GM19324 (cell line): ENCODE results near the gene TACR1.
"Not testable (repeated sequence)": the region's sequence is repeated elsewhere in the genome, so short reads cannot be mapped to it uniquely, and the experiment has no call there.

Source experiments
- ATAC-seq: cut with Tn5 transposase; IDR thresholded peaks from one replicate; pipeline ENCODE4 v1.9.1; 2021; ENCODE audit warnings: mild to moderate bottlenecking, moderate library complexity; ENCODE audit not compliant: unreplicated experiment, low FRiP score

Gene TACR1

DNA sequence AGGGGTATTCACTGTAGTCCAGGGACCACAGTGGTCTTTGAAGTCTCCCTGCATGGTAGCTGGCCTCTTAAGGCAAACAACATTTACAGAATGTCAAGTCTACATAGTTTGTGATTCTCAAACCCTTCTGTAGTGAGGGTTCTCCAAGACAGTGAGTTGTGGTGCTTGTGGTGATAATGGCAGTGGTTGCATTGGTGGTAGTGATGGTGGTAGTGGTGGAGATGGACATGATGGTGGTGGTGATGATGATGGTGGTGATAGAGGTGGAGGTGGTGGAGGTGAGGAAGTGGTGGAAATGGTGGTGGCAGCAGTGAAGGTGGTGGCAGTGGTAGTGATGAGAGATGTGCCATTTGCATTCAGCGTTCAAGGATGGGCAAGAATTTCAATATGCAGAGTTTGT lies 104.9 kb downstream of the TACR1 start:
- ATAC-seq, result no peak

DNA sequence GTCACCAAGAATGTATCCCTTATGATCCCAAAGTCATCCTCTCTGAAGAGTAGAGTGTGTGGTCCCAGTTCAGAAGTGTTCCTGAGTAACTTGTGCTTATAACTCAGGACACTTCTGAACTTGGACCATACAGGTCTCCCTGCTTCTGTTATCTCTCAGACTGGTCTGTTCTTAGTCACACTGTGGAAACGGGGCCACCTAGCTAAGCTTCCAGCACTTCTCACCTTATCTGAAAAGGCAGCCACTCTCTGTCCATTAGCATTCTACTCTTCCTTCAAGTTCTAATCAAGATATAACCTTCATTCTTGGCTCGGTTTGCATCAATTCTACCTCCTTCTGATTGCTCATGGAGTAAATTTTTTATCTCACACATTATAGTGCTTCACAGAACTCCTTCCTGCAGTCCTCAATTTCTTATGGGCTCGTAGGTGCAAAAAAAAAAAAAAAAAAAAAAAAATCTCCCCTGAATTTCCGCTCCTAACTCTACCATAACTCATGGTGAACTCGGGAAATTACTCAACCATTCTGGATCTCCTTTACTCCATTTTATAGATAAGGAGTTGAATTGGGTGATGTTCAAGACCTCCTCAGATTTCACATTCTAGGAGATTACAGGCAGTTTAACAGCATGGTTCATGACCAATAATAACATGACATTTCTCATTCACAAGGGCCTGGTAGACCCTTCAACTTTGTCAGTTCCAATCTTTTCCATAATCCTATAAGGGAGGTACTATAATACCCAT lies 108.4 kb downstream of the TACR1 start:
- ATAC-seq, result no peak

DNA sequence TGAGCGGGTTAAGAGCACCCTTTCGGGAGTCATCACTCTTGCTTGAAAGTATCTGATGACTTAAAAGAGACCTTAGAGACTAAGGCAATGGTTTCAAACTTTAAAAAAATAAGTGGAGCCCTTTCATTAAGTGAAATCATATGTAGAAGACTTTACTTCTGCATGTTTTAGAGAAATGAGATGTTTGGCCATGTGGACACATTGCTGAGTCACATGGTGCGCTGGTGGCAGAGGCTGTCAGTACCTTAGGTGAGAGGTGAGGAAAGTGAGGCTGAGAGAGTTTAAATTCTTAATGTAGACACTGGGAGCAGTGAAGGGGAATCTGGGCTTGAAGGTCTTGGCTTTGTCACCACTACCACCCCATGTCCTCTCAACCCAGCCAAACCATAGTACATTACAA lies 109.8 kb downstream of the TACR1 start:
- ATAC-seq, result no peak

DNA sequence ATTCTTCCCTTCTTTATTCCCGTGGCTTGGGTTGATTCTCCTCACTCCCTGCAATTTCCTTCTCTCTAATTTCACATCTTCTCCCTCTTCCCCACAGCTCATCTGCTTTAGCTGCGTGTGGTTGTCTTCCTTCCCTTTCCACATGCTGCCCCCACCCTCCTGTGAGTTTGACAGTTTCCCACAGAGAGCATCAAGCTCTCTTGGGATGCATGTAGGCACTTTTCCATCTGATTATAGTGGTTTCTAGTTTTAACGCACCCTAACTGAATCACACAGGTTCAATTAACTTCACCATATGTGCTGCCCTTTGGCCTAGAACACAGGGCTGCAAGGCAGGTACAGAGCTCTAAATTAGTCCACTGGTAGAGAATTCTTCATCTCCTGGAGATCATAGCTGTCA lies 110.5 kb downstream of the TACR1 start:
- no peak for ATAC-seq

DNA sequence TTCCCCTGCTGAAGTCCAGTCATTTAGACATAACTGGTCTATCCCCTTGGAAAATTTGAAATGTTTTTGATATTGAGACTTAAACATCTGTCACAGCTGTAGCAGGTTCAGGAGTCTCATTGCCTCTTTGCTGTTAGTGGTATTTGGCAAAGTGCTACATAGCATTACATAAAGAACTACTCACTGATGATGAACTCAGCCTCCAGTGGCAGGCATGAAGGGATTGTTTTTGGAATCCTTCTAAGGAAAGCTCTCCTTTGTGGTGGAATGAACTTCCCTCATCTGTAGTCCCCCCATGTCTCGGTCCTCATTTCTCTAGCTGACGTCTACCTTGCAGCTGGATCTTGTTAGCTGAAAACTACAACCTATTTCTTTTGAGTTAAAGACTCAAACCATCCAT lies 111.6 kb downstream of the TACR1 start:
- no peak for ATAC-seq

DNA sequence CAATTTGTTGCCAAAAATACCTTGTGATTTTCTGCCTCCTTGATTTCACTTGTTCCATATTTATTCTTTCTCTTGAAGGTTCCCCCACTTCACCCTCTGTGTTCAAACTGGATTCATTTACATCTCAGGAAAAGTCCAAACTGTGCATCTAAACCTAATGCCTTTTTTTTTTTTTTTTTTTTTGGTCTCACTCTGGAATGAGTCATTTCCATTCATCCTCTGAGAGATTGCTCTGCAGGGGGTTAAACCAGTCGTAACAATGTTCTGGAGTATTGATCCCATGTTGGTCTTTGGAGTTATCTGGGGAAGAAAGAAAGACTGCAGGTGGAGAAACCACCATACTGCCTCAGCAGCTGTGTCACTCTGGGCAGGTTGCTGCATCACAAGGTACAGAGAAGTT lies 119.7 kb downstream of the TACR1 start:
- no peak for ATAC-seq

DNA sequence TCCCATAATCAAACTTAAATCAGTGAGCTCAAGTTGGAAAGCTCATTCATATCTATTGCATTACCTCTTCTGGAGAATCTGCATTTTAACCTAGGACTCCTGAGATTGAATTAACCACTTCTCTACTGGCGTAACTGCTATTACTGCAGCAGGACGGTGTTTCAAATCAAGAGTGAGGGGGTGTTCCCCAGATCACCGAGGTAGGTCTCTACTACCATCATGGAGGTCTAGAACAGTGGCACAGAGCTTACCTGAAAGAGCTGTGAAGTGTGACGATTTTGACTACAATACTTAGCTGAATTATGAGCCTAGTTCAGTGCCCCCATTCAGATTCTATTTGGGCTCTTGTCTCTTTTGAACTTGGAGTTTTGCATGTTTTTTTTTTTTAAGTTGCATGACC lies 121.4 kb downstream of the TACR1 start:
- ATAC-seq, result no peak

DNA sequence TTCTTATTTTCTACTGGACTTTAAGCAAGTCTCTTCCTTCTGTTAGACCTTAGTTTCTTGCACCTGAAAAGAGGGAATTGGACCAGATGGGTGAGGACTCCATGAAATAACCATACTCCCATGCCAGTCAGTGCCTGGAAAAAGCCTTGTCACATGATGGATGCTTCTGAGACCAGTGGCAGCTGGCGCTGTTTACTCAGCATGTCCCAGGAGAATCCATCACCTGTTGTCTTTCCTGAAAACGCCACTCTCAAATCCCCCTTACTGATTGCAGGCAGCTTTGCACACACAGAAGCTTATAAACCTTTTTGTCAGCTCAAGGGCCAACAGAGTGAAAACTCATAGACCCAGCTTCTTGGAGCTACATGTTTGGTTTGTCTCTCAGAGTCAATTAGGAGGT lies 123.2 kb downstream of the TACR1 start:
- no peak for ATAC-seq

DNA sequence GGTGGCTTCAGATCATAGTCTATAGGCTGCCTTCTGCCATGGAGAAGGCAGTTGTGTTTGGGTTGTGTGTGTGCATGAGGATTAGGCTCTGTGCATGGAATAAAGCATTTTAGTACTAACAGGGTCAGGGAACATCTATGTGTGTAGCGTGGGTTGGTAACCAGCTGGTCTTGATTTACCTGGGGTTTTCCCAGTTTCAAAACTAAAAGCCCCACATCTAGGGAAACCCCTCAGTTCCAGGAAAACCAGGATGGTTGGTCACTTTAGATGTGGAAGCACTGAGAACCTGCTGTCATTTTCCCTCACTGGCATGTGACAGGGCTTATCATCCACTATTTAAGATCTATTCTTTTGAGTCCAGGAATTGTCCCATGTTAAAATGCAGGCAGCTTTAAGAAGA lies 124.6 kb downstream of the TACR1 start:
- no peak for ATAC-seq

DNA sequence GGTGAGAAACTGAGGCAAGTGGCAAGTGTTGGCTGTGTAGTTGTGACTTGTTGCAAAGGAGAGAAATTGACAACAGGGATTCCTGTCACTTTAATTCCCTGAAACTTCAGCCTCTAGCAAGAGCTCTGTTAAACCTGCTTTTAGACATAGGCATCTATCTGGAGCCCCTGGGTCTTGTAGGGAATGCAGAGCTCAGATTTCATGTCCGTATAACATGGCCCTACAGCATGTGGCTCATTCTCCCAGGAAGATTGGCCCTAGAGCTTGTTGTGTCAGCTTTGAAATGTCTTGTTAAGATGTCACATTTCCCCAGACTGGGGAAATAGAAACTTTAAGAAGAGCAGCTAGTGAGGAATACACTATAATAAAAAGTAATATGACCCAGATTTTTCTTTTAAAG lies 125.1 kb downstream of the TACR1 start:
- ATAC-seq, result no peak

DNA sequence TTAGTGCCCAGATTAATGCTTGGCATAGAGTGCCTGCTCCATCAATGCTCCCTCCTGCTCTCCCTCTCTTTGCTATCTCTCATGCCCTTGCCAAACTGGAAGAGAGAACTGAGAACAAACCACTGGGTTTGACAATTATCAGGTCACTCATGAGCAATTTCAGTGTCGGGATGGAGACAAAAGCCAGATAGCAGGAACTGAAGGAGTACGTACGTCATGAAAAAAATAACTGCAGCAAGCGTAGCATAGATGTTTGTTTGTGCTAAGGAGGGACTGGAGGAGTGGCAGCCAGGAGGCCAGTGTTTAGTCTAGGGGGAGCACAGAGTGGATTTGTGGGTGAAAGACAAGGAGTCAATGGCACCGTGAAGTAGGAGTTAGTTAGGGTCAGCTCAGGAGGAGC lies 127.6 kb downstream of the TACR1 start:
- no peak for ATAC-seq

DNA sequence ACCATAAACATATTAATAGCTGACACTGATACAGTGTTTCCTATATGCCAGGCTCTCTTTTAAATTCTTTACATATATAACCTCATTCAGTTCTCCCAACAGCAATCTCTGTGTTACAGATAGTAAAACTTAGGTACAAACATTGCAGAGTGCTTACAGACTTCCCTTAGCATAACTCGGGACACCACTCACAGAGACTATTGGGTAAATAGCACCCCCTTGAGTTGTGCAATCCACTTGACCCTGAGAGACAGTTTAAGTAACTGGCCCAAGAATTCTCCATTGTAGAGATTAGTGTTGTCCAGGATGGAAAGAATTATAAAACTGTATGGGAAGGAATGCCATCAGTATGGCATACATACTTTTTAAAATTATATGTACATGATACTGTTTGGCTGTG lies 130.8 kb downstream of the TACR1 start:
- no peak for ATAC-seq

DNA sequence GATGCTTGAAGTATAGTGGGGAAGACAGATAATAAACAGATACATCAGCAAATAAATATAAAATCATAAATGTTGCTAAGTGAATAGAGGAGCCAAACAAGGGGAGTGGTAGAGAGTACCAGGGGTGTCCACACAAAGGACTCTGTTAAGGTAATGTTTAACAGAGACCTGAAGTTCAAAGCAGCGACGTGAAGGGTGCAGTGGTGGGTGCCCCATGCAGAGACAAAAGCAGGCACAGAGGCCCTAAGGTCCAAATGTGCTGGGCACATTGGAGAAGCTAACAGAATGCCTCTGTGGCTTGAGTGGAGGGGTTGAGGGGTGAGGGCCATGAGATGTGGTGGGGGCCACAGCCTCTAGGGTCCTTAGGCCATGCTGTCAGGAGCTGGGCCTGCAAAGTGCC lies 131.8 kb downstream of the TACR1 start:
- no peak for ATAC-seq

DNA sequence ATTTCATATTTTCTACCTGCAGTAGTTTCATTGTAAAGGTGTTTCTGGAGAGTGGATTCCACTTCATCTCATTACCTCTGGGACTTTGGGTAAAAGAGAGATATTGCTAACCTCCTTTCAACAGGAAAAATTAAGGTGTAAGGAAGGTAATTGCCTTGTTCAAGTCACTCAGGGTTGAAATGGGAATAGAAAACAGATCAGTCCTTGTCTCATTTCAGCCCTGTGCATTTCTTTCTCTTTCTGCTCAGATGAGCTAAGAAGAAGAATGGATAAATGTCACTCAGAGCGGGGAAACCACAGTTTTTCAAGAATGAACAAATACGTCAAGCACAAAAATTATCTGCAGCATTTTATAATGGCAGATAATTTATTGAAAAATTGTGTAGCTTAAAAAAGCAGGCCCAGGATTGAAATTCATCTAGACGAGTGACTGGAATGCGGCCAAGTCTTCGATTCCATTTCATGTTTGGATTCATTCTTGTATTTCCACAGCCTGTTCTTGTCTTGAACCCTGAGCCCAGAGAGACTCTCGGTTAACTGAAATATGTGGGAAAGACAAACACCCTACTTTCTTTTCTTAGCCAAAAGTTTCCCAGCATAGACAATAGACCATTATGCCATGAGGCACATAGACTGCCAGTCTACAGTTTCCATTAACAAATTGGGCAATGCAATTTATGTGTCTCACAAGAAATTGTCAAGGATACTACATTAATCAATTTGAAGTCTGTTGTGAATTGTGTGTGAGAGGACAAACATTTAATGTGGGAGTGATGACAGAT lies 133.0 kb downstream of the TACR1 start:
- no peak for ATAC-seq

DNA sequence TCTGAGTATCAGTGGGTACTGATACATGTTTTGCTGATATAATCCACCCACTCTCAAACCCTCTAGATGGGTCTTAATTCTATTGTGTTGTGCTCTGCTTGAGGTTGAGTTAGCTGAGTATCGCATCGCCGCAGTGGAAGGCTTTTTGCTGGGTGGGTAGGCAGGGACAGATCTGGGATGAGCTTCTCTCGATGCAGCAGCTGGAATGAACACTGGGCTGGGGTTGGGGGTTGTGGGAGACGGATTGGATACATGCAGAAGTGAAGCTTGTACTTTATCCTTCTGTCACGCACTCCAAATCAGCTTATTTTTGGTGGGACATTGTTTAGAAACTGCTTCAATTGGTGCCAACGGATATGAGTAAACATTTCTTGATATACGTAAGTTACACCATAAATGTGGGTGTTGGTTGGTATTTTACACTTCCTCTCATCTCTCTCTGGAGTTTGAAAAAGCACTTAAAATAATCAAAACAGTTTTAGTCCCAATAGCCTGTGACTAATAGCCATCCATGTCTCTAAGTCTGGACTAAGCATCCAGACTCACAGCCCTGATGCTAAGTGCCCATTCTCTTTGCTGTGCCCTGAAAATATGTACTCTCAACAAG lies 133.8 kb downstream of the TACR1 start:
- ATAC-seq, result no peak

DNA sequence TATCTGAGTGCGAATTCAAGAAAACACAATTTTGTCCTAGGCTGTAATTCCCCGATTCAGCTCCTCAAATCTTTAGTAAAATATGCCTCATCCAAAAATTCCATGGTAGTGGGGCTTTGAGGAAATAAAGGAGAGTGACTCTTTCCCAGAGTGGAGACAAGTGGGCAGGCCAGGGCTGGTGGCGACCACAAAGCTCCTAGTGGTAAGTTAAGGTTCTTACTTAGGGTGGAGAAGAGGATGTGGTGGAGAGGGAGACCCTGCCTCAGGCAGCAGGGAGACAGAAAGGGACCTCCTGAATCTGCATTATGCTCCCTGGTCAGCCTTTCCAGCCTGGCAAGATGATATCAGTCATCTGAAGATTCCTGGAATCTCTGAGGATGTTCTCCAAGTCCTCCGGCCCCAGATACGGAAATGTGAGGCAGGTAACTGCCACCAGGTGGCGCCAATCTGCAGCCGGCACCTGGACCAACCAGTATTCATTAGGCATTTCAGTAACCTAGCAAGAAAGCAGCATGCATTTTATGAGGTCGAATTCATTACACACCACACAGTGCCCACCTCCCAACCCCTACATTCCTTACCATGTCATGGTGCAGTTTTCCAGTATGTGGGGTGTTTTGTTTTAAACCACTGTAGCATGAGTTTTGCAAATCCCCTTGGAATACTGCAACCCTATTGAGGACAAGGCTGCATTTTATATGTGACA lies 134.5 kb downstream of the TACR1 start:
- no peak for ATAC-seq

DNA sequence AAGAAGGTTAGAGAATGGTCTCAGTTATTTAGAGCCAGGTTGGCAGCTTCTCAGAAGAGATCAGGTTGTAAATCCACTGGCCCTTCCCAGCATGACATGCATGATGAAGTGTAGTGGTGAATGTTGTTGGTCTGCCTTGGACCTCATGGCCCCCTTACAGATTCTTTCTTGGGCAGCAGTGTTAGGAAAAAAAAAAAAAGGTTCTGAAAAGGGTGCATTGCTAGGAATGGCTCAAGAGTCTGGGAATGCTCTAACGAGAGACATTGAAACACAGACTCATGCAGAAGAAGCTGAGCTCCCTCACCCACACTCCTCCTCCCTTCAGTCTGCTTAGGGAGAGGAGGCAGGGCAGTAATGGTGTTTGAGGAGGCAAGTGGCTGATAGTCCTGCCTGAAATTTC lies 135.4 kb downstream of the TACR1 start:
- no peak for ATAC-seq

DNA sequence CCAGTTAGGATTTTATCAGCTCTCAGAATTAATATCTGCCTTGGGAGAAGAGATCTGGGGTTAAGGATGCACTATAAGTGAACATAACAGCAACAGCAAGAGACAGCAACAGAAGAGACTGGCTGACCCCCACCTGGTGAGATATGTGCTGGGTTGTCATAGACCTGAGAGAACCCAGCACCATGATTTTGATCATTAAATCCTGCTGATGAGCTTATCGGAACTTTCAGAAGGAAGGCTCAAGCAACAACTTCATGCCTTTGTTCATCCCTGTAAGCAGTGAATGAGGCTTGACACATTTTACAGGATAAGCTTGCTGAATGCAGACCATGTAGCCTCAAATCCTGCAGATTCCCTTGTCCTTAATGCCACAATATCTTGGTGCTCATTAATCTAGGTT lies 140.9 kb downstream of the TACR1 start:
- no peak for ATAC-seq

DNA sequence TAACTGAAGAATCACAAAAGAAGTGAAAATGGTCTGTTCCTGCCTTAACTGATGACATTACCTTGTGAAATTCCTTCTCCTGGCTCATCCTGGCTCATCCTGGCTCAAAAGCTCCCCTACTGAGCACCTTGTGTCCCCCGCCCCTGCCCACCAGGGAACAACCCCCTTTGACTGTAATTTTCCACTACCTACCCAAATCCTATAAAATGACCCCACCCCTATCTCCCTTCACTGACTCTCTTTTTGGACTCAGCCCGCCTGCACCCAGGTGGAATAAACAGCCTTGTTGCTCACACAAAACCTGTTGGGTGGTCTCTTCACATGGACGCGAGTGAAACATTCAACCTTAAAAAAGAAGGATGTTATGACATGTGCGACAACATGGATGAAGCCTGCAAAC lies 142.2 kb downstream of the TACR1 start:
- ATAC-seq, result not testable (repeated sequence)

DNA sequence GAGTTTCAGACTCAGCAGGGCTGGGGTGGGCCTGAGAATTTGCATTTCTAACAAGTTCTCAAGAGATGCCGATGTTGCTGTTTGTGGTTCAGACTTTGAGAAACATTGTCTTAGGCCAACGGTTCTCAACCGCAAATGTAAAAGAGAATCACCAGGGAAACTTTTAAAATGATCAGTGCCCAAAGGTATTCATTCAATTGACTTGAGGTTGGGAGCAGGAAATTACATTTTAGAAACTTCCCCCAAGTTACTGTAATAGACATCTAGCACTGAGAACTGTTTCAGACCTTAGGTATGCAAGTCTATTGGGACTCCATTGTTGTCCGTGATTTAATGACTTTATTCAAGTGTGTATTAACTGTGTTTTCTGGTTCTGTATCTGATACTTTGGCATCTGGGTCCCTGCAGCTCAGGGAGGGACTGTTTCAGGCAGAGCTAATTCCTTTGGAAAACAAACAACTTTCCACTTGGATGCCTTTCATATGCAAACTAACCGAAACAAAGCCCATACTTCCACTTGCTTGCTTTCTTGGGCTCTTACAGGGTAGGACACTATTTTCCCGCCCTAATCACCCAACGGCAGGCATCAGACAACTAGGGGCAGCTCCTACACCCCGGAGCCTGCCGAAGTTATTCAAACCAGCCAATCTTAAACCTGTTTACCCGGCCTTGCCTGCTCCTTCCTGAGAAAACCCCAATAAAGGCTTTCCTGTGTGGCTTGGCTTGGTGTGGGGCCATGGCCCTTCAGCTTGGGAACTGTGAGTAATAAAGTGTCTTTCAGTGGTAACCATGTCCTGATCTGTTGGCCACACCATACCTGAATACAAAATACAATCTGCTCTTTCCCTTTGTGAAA lies 143.3 kb downstream of the TACR1 start:
- no peak for ATAC-seq
